ENCODE results near the gene PTOV1. TPM values are rescaled to one million over a fixed set of nuclear protein-coding genes. Genes with fewer than 3 reads are reported as not detected.

The PTOV1 gene
- total and polyA plus RNA-seq, 4 donors = 38.0 to 52.3 (median 41.3) TPM

DNA sequence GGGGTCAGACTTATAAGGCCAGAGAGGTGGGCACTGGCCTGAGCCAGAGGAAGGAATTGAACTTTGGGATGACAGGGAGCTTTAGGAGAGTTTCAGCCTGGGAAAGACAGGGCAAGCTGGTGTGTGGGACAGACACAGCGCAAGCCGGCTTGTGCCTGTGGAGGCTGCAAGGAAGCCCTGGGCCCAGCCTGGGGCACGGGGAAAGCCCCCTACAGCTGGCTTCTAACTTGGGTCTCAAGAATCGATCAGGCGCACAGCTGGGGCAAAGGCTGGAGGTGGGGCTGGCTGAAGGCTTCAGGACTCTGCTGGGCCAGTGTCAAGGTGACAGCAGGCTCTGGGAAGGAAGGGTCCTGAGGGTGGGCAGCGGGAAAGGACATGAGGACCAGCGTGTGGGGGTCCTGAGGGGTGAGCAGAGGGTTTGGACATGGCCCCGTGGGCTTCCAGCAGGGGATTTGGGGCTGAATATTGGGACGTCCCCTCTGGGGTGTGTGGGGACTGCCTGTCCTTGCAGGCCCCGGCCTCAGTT lies 3.0 kb downstream of the PTOV1 start (continued):
- TF ChIP-seq ZBTB33 (IDR thresholded peaks at IDR 0.05) = no peak
- no peak for TF ChIP-seq JUND (IDR thresholded peaks at IDR 0.05)
- no peak for TF ChIP-seq SP1 (IDR thresholded peaks at IDR 0.05)

DNA sequence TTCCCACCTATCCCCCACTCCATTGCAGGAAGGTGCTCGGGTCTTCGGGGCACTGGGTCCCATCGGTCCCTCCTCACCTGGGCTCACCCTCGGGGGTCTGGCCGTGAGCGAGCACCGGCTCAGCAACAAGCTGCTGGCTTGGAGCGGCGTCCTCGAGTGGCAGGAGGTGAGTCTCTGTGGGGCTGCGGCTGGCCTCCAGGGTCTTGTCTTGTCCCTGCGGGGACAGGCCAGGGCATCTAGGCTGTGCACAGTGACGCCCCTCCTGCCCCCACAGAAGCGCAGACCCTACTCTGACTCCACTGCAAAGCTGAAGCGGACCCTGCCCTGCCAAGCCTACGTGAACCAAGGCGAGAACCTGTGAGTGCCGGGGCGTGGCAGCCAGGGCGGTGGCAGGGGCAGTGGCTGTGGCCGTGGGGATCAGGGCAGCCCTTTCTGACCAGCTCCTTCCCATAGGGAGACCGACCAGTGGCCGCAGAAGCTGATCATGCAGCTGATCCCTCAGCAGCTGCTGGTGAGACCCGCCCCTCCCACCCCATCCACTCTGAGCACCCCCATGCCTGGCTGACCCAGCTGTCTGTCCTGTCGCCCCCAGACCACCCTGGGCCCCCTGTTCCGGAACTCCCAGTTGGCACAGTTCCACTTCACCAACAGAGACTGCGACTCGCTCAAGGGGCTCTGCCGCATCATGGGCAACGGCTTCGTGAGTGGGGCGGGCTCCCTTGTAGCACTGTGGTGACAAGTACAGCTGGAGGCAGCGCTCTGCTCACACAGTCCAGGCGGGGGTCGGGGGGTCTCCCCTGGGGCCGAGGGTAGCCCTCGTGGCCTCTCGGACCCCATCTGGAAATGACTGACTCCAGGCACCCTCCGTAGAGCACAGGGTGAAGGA lies 3.7 kb downstream of the PTOV1 start:
- no peak for DNase-seq (ENCODE audit: low spot score)
- 92% methylated on average over 39 of the region's 39 CpGs for WGBS
- no peaks in the 10 kb centered on the region for H3K27me3 ChIP-seq (ENCODE audit: control insufficient read depth in 4 of 4, insufficient read depth in 4 of 4, low read length in 3 of 4)
- peaks cover 3 to 19% (median 13%) of the 10 kb centered on the region in 4 donors for H3K4me1 ChIP-seq (ENCODE audit: control insufficient read depth in 4 of 4, insufficient read depth in 4 of 4, low read length in 3 of 4)
- no peak overlapping the region for H3K4me3 ChIP-seq (ENCODE audit: low read depth in 1 of 3, low read length in 3 of 3)
- H3K9me3 ChIP-seq (ENCODE audit: control insufficient read depth in 4 of 4, low read length in 3 of 4) = no peaks in the 10 kb centered on the region
- no peak overlapping the region for H3K27ac ChIP-seq (ENCODE audit: low read depth in 1 of 2, low read length in 2 of 2)
- H3K9ac ChIP-seq (ENCODE audit: low read depth in 1 of 2, low read length in 2 of 2) = no peak overlapping the region
- TF ChIP-seq HNF4G (IDR thresholded peaks at IDR 0.05) (no peak), SP1 (IDR thresholded peaks at IDR 0.05) (no peak), RXRA (IDR thresholded peaks at IDR 0.05) (no peak), EGR1 (IDR thresholded peaks at IDR 0.05; ENCODE audit: low read depth in 2 of 2) (no peak), JUND (IDR thresholded peaks at IDR 0.05) (no peak), TAF1 (conservative IDR thresholded peaks at IDR 0.05) (no peak), FOXA1 (IDR thresholded peaks at IDR 0.05) (no peak)
- peaks cover 0 to 28% (median 4%) of the 10 kb centered on the region in 4 donors for H3K36me3 ChIP-seq (ENCODE audit: control insufficient read depth in 4 of 4, insufficient read depth in 3 of 4, low read depth in 1 of 4, low read length in 3 of 4)

DNA sequence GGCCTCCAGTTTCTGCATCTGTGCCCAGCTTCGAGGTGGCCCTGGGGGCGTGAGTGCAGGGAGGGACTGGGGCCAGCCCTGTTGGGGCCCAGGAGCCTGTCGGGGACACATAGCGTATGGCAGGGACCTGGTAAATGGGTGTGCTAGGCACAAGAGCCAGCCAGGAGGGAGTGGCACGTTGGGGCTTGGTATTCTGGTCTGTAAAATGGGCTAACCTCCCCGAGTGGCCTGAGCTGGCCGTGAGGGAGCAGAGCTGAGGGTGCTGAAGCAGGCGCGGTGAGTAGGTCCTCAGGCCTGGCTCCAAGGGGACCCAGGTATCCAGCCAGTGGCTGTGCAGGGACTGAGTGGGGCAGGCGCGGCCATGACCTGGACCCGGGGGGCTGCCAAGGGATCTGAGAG lies 4.3 kb downstream of the PTOV1 start:
- H3K4me1 ChIP-seq (ENCODE audit: control insufficient read depth in 4 of 4, insufficient read depth in 4 of 4, low read length in 3 of 4) = peaks cover 1 to 13% (median 11%) of the 10 kb centered on the region in 4 donors
- 91% methylated on average over 12 of the region's 12 CpGs for WGBS
- H3K27ac ChIP-seq (ENCODE audit: low read depth in 1 of 2, low read length in 2 of 2) = no peak overlapping the region

More for the DNA sequence above, 4.3 kb downstream of the PTOV1 start:
- H3K4me3 ChIP-seq (ENCODE audit: low read depth in 1 of 3, low read length in 3 of 3) = no peak overlapping the region
- TF ChIP-seq SP1 (IDR thresholded peaks at IDR 0.05) (no peak), REST (IDR thresholded peaks at IDR 0.05) (no peak), HNF4A (conservative IDR thresholded peaks at IDR 0.05) (no peak), HNF4G (IDR thresholded peaks at IDR 0.05) (no peak), NR2F2 (IDR thresholded peaks at IDR 0.05) (no peak), EGR1 (IDR thresholded peaks at IDR 0.05; ENCODE audit: low read depth in 2 of 2) (no peak), GABPA (IDR thresholded peaks at IDR 0.05 in 1 of 2, conservative IDR thresholded peaks at IDR 0.05 in 1 of 2) (no peak), TAF1 (conservative IDR thresholded peaks at IDR 0.05) (no peak), ZBTB33 (IDR thresholded peaks at IDR 0.05) (no peak), FOXA2 (IDR thresholded peaks at IDR 0.05) (no peak)
- TF ChIP-seq, protein P1, sequence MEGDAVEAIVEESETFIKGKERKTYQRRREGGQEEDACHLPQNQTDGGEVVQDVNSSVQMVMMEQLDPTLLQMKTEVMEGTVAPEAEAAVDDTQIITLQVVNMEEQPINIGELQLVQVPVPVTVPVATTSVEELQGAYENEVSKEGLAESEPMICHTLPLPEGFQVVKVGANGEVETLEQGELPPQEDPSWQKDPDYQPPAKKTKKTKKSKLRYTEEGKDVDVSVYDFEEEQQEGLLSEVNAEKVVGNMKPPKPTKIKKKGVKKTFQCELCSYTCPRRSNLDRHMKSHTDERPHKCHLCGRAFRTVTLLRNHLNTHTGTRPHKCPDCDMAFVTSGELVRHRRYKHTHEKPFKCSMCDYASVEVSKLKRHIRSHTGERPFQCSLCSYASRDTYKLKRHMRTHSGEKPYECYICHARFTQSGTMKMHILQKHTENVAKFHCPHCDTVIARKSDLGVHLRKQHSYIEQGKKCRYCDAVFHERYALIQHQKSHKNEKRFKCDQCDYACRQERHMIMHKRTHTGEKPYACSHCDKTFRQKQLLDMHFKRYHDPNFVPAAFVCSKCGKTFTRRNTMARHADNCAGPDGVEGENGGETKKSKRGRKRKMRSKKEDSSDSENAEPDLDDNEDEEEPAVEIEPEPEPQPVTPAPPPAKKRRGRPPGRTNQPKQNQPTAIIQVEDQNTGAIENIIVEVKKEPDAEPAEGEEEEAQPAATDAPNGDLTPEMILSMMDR (IDR thresholded peaks at IDR 0.05; ENCODE audit: low read depth, low read length, missing input control) = no peak
- H3K9me3 ChIP-seq (ENCODE audit: control insufficient read depth in 4 of 4, low read length in 3 of 4) = no peaks in the 10 kb centered on the region
- peaks cover 0 to 34% (median 4%) of the 10 kb centered on the region in 4 donors for H3K36me3 ChIP-seq (ENCODE audit: control insufficient read depth in 4 of 4, insufficient read depth in 3 of 4, low read depth in 1 of 4, low read length in 3 of 4)
- H3K27me3 ChIP-seq (ENCODE audit: control insufficient read depth in 4 of 4, insufficient read depth in 4 of 4, low read length in 3 of 4) = no peaks in the 10 kb centered on the region
- H3K9ac ChIP-seq (ENCODE audit: low read depth in 1 of 2, low read length in 2 of 2) = no peak overlapping the region
- no peak for DNase-seq (ENCODE audit: low spot score)
